Dedifferentiated amniotic fluid mesenchymal stem cell (primary cell): ENCODE measurements around the gene HMGCR.
"Not testable (repeated sequence)": the region's sequence is repeated elsewhere in the genome, so short reads cannot be mapped to it uniquely, and the experiment has no call there.

Experiments used
- DNase-seq: peaks from one replicate; pipeline ENCODE4 v3.0.0-alpha.2; 2016; ENCODE audit errors: extremely low spot score

The HMGCR gene

DNA sequence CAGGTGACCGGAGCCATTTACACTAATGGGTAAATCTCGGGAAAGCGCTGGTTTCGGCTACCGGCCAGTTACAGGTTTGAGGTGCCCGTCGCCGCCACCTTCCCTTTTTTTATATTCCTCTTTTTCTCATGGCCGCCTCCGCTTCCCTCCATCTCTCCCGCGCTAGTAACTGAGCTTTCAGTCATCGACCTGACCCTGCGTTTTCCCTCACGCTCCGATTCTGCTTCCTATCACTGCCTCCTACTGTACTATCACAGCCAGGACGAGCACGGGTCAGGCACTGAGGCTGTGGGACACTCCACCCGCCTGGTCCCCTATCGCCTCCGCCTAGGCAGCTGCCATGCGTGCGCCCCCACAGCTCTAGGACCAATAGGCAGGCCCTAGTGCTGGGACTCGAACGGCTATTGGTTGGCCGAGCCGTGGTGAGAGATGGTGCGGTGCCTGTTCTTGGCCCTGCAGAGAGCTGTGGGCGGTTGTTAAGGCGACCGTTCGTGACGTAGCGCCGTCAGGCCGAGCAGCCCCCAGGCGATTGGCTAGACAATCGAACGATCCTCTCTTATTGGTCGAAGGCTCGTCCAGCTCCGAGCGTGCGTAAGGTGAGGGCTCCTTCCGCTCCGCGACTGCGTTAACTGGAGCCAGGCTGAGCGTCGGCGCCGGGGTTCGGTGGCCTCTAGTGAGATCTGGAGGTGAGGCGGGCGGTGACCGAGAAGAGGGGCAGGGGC is at the start of gene HMGCR:
HMGCR (plus strand) TSS at position 606 of the 722 bp plus-strand sequence. CDS start 5,386 bp downstream, outside the sequence.
- peak; percentile 100 for DNase-seq

DNA sequence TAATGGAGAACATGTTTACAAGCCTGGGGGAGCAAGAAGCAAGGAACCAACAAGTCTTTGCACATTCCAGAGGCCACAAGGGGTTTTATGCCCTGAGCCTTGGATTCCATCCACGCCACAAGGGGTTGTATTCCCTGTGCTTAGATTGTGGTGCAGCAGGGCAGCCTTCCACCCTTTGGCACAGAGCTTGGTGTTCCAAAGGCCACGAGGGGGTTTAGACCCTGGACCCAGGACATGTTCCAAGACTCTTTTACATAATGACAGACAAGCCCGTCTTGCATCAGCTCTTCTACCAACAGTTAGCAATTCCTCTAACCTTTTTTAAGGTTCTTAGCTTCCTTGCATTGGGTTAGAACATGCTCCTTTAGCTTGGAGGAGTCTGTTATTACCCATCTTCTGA is 45.2 kb upstream of the HMGCR start:
- not testable (repeated sequence) for DNase-seq

DNA sequence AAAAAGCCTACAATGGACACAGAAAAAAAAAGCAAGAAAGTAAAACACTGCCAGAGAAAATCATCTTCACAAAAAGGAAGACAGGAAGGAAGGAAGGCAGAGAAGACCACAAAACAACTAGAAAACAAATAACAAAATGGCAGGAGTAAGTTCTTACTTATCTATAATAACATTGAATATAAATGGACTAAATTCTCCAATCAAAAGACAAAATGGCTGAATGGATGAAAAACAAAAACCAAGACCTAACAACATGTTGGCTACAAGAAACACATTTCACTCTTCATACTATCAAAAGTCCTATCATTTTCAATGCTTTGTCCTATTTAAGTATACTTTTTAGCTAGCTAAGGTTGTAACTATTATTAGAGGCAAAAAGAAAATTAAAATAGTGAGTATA is 36.9 kb upstream of the HMGCR start:
- DNase-seq: no peak

DNA sequence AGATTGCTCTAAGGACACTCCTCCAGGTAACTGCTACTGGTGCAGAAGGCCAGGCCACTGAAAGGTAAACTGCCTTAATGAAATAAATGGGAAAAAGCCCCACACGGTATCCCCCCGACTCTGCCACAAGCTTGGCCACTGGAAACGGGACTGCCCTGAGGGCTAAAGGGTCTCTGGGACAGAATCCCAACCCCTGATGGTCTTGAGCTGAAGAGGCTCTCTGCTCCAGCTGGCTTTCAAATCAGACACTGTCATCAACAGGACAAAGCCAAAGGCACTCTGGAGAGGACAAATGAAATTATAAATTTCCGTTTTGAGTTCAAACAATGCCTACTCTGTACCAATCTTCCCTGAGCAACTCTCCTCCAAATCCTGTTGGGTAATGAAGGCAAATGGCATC is 33.6 kb upstream of the HMGCR start:
- DNase-seq: no peak

DNA sequence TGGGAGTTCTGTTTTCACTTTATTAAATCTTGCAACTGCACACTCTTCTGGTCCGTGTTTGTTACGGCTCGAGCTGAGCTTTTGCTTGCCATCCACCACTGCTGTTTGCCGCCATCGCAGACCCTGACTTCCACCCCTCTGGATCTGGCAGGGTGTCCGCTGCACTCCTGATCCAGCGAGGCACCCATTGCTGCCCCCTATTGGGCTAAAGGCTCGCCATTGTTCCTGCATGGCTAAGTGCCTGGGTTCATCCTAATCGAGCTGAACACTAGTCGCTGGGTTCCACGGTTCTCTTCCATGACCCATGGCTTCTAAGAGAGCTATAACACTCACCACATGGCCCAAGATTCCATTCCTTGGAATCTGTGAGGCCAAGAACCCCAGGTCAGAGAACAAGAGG is 32.5 kb upstream of the HMGCR start:
- DNase-seq: not testable (repeated sequence)

DNA sequence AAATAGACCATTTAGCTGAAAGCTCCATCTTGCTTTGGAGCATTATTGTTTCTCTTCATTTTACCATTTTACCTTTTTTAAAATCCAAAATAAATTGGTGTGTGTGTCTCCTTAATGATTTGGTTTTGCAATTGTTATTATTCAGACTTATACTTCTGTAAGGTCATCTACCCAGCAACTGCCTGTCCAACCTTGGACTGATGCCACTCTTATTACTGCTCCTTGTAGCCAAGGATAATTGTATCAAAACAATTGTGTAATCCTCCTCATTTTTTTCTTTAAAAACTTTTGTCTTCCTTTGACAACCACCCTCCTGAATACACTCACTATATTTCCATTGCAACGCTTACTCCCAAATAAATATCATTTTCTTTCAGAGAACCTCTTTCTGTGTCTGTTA is 30.3 kb upstream of the HMGCR start:
- DNase-seq: no peak

DNA sequence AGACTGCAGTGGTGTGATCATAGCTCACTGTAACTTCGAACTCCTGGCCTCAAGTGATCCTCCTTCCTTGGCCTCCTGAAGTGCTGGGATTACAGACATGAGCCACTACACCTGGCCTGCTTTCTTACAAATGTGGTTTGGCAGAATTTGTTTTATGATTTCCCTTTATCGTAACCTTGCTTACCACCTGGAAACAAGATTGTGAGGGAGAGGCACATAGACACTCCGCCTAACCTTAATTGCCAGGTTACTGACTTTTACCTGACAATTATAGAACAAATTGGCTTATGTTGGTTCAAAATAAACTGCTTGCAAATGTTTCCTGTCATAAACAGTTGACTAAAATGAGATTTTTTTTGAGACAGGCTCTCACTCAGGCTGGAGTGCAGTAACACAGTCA is 26.8 kb upstream of the HMGCR start:
- DNase-seq: no peak

DNA sequence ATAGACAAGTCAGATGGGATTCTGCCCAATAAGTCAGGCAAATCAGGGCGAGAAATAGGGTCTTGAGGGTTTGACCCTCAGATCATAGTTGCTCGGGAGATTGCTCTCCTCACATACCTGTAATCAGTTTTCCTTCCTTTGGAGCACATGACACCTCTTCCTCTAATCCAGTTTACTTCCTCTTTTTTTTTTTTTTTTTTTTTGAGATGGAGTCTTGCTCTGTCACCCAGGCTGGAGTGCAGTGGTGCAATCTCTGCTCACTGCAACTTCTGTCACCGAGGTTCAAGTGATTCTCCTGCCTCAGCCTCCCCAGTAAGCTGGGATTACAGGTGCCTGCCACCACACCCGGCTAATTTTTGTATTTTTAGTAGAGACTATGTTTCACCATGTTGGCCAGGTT is 17.9 kb upstream of the HMGCR start:
- not testable (repeated sequence) for DNase-seq

DNA sequence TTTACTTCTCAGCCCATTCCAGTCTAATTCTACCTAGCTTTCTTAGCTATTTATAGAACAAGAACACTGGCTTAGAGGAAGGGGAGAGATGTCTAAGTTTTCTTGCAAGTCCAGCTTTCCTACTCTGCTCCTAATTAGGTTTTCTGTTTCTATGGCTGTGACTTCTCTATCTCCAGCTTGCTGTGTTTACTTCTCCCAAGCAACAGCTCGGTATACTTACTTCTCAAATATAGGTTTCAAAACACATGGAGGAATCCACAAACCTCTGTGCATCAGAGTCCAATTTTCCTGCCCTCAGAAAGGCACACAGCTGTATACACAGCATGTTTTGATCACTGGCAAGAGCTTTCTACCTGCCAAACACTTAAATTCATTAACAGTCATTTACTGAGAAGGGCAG is 17.4 kb upstream of the HMGCR start:
- no peak for DNase-seq

DNA sequence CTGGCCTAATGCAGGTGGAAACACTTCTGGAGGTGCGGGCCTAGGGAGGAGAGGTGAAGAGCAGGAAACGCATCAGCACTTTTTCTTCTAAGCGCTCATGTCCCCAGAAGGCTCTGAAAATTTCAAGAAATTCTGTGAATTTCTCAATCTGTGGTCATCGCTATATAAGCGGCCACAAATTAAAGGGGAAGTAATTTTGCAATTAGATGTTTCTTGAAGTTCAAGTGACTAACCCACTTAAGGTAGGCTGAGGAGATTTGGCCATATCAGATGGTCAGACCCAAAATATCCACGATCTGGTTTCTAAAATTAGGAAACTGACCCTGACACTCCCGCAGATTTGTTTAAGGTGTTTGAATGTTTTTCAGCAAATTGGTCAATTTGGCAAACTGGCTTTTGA is 16.6 kb upstream of the HMGCR start:
- DNase-seq: no peak

DNA sequence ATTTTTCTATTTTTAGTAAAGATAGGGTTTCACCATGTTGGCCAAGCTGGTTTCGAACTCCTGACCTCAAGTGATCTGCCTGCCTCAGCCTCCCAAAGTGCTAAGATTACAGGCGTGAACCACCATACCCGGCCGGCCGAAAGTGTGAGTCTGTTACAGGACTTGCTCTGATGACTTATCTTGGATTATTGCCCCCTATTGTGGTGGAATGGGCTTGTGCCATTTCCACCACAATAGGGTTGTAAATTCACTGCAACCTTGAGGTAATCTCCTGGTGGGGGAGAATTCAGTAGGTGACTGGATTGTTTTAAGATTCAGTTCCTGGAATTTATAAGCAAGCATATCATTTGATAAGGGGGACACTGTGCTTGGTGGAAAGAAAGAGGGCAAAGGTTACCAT is 15.0 kb upstream of the HMGCR start:
- no peak for DNase-seq

DNA sequence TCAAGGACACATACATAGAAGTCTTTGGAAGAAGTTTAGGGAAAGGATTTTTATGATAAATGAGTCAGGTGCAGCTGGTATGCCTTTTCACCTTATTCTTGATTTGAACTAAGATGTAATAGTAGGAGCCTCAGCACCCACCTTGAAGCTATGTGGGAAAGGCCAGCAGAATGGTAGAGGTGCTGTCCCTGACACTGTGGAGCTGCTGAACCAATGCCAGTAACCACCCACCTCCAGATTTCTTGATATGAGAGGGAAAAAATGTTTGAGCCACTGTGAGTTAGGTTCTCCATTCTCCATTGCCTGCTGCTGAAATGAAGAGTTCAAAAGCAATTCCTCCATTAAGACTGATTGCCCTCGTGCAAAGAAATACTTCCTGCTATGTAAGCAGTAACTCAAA is 12.2 kb upstream of the HMGCR start:
- DNase-seq: no peak

DNA sequence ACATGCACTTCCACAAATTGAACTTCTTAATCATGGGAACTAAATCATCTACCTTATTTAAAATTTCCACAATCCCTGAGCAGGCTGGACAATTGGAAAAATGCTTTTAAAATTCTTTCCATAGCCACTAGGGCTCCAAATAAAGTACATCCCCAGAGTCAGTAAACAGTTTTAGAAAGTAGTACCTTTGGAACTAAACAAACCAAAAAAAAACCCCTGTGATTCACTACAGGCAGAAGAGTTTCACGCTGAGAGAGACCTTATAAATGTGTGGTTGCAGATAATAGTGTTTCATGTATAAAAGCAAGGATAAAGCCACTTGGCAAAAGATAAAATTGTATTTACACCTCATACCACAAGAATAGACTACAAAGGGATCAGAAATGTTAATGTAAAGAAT is 11.8 kb upstream of the HMGCR start:
- no peak for DNase-seq

DNA sequence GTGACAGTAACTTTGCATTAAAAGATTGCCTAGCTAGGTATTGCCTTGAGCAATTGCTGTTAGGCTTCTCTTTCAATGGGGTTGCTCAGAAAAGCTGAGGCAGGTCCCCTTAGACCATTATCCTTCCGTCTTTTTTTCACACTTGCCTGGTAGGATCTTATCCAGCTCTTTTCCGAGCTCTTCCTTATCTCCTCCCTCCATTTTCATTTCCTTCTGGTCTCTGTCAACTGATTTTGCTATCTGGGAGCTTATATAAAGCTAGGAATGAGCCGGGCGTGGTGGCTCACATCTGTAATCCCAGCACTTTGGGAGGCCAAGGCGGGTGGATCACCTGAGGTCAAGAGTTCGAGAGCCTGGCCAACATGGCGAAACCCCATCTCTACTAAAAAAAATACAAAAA is 6.6 kb upstream of the HMGCR start:
- no peak for DNase-seq

DNA sequence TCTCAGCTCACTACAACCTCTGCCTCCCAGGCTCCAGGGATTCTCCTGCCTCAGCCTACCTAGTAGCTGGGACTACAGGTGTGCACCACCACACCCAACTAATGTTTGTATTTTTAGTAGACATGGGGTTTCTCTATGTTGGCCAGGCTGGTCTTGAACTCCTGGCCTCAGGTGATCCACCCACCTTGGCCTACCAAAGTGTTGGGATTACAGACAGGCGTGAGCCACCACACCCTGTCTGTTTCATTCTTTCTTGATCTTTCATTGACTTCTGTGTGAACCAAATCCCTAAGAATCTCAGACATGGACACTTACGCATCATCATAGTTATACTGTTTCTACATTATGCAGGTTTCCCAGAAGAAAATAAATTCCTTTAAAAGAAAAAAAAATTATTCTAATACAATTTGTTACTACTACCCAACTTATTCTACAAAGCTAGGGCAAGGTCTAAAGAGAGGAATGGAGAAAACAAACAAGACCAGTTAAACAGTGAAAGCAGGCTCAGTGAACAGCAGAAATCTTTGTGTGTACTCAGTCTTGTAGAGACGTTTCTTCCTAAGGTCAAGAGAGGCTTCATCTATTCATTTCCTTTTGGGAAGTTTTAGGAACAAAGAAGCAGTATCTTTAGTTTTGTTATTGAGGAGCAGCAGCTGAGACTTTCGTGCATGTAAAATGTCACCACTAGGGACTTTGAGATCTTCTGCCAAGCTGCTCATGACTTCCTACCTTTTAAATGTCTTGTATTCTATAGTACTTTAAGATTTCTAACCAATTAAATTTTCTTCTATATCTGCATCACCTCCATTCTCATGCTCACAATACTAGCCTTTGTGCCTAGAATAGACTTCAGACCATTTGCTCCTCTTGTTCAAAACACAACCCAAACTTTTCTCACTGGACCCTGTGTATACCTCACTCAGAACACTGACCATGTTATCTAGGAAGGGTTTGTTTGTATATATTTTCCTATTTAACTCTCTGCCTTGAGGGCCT is 5.6 kb upstream of the HMGCR start:
- no peak for DNase-seq

DNA sequence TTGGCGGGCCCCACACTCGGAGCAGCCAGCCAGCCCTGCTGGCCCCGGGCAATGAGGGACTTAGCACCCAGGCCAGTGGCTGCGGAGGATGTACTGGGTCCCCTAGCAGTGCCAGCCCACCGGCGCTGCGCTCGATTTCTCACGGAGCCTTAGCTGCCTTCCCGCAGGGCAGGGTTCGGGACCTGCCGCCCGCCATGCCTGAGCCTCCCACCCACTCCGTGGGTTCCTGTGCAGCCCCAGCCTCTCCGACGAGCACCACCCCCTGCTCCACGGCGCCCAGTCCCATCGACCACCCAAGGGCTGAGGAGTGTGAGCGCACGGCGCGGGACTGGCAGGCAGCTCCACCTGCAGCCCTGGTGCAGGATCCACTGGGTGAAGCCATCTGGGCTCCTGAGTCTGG is 3.3 kb upstream of the HMGCR start:
- not testable (repeated sequence) for DNase-seq

DNA sequence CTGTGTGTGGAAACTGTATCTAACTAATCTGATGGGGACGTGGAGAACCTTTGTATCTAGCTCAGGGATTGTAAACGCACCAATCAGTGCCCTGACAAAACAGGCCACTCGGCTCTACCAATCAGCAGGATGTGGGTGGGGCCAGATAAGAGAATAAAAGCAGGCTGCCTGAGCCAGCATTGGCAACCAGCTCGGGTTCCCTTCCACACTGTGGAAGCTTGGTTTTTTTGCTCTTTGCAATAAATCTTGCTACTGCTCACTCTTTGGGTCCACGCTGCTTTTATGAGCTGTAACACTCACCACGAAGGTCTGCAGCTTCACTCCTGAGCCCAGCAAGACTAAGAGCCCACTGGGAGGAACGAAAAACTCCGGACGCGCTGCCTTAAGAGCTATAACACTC is 2.6 kb upstream of the HMGCR start:
- not testable (repeated sequence) for DNase-seq

DNA sequence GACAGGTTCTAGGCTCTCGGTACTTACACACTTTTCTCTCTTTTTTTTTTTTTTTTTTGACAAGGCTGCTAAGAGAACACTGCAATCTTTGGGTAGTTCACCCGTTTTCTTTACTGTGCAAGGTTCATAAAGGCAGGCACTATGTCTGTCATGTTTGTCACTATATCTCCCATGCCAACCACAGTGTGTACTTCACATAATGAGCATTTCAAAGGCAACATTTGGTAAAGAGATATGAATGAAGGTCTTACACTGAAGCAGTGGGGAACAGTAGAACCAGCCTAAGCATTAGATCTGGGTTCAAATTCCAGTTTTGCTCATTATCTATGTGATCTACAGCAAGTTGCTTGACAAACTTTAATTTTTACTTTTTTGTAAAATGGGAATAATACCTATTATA is 1.5 kb upstream of the HMGCR start:
- DNase-seq: no peak

DNA sequence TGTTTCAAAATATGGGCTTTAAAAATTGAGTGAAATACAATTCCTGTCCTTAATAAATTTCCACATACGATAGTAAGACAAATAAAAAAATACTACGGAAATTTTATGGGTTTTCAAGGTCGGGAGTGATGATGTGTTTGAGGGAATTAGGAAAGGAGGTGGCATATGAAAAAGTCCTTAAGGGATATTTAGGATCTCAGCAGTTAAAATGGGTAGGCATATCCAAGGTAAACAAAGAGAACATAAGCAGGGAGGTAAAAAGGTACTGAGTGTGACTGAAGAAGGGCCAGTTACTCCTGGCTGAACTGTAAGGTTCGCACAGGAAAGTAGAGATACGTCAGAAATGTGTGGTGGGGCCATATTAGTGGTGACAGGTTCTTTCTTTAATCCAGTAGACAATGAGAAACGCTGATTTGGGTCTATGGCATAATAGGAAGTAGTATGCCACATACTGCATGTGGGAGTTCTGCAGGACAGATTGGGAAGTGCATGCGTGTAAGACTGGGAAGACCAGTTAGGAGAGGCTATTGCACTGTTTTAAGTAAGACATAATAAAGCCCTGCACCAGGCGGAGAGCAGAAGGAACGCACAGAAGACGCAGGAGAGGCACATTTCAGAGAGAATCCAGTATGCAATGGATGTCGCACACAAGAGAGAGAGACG is 937 bp upstream of the HMGCR start:
- peak; percentile 88 for DNase-seq

DNA sequence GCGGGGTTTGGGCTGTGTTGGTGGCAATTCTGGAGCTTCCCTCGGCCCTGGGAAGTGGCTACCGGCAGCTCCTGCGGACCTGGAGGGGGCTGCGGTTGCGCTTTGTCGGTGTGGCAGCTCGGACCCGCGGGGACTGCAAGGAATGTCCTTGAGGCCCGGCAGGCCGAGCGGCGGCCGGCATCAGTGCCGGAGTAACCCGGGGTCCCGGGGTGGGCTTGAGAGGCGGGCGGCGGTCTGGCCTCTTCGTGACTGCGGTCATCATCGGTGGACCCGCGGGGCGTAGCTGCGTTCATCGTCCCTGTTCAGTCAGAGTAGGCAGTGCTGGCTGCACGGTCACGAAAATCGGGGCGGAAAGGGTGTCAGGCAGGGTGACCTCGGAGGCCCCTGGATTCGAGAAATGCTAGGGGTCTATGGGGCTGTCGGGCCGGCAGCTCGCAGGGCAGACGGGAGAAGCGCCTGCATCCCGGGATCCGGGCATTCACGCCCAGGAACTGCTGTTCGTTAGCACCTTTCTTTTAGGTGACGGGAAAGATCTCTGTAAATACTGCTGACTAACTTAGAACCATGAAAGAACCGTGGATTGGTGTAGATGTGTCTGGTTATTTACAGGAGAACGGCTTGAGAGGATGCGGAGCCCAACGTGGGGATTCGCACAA is 474 bp downstream of the HMGCR start:
- no peak for DNase-seq

DNA sequence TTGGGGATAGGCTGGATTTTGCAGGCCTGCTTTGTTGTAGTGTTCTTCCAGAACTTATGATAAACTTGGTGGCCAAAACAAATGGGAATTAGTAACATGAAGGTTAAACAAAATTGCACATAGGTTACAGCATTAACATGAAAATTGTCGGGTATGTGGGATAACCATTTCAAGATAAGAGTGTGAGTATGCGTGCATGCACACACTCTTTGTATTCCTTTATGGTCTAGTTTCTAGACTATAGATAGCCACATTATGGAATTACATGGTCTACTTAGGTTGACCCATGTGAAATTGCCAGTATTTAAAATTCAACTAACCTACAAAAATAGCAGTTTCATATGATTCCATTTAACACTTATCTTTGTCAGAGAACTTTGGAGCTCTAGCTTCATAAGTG is 1.4 kb downstream of the HMGCR start:
- DNase-seq: no peak
